Astrocyte (in vitro differentiated cells and primary cell): ENCODE measurements around the gene CST2.

ENCODE experiments used
- CTCF ChIP-seq: IDR thresholded peaks from 2 replicates; pipeline ENCODE4 v1.5.1; 2011; ENCODE audit warnings: low read depth, mild to moderate bottlenecking, inconsistent platforms, low read length, moderate library complexity; ENCODE audit not compliant: insufficient read depth
- EZH2 ChIP-seq: IDR thresholded peaks from 2 replicates; pipeline ENCODE4 v1.6.1; 2012; ENCODE audit warnings: mild to moderate bottlenecking, low read length, inconsistent platforms; ENCODE audit not compliant: insufficient read depth

GRCh38 chr20:23867152-23867776 is 40.7 kb upstream of the CST2 start:
- TF ChIP-seq CTCF (no peak), EZH2 (no peak)
